Fibroblast of skin of left quadriceps (primary cell): ENCODE measurements around the gene SCART1.
"Not testable (repeated sequence)": the region's sequence is repeated elsewhere in the genome, so short reads cannot be mapped to it uniquely, and the experiment has no call there.

Experiments used
- DNase-seq, 2 experiments: peaks; one replicate each; pipeline ENCODE4 v3.0.0-alpha.2; 2013; ENCODE audit warnings: low read depth in 2 of 2

Gene SCART1

GRCh38 chr10:133456041-133456951, 2.6 kb downstream of the SCART1 start:
- DNase-seq = no peak

GRCh38 chr10:133457100-133457841, 3.5 kb downstream of the SCART1 start:
- DNase-seq = no peak

GRCh38 chr10:133458021-133458709, 4.4 kb downstream of the SCART1 start:
- no peak for DNase-seq

- no peak for DNase-seq
These were observed 5.1 kb downstream of the SCART1 start for GRCh38 chr10:133458710-133459453.

GRCh38 chr10:133459454-133460207, 5.9 kb downstream of the SCART1 start:
- DNase-seq = no peak

- no peak for DNase-seq
These were observed 6.5 kb downstream of the SCART1 start for GRCh38 chr10:133460208-133460769.

- no peak for DNase-seq
These were observed 7.3 kb downstream of the SCART1 start for GRCh38 chr10:133461027-133461426.

GRCh38 chr10:133461841-133462240, 8.1 kb downstream of the SCART1 start:
- DNase-seq = no peak

GRCh38 chr10:133462512-133463305, 9.0 kb downstream of the SCART1 start:
- DNase-seq = no peak

GRCh38 chr10:133464582-133465031, 10.9 kb downstream of the SCART1 start:
- DNase-seq = no peak

GRCh38 chr10:133465191-133465949, 11.6 kb downstream of the SCART1 start:
- DNase-seq = no peak

GRCh38 chr10:133465950-133466474, 12.3 kb downstream of the SCART1 start:
- no peak for DNase-seq

- DNase-seq = no peak
These were observed 13.0 kb downstream of the SCART1 start for GRCh38 chr10:133466683-133467275.

GRCh38 chr10:133467286-133467911, 13.7 kb downstream of the SCART1 start:
- DNase-seq = no peak

- DNase-seq = not testable (repeated sequence)
These were observed 15.5 kb downstream of the SCART1 start for GRCh38 chr10:133469205-133469604.

GRCh38 chr10:133471300-133472109, 17.8 kb downstream of the SCART1 start:
- no peak for DNase-seq

- no peak for DNase-seq
These were observed 19.5 kb downstream of the SCART1 start for GRCh38 chr10:133473270-133473669.
